Skeletal muscle tissue (tissue), 4 donors: ENCODE results near the gene EIF4G3. TPM values are rescaled to one million over a fixed set of nuclear protein-coding genes. Genes with fewer than 3 reads are reported as not detected.
"Not testable (repeated sequence)": the region's sequence is repeated elsewhere in the genome, so short reads cannot be mapped to it uniquely, and the experiment has no call there.

Source experiments
- H3K27ac ChIP-seq: one replicate; pipeline ENCODE4 v1.7.0; 2013; ENCODE audit warnings: mild to moderate bottlenecking, low read depth, low read length, inconsistent platforms
- H3K27me3 ChIP-seq, 3 donors: one replicate each; pipeline ENCODE4 v1.7.0; 2013; ENCODE audit warnings: low read length in 3 of 3; ENCODE audit not compliant: control insufficient read depth in 3 of 3, insufficient read depth in 3 of 3
- H3K36me3 ChIP-seq, 3 donors: one replicate each; pipeline ENCODE4 v1.7.0; 2013; ENCODE audit warnings: low read length in 3 of 3; ENCODE audit not compliant: control insufficient read depth in 3 of 3, insufficient read depth in 3 of 3
- H3K4me1 ChIP-seq, 3 donors: one replicate each; pipeline ENCODE4 v1.7.0; 2013; ENCODE audit warnings: low read length in 3 of 3, mild to moderate bottlenecking in 3 of 3; ENCODE audit not compliant: control insufficient read depth in 3 of 3, insufficient read depth in 3 of 3
- H3K4me3 ChIP-seq, 3 donors: one replicate each; pipeline ENCODE4 v1.7.0; 2013; ENCODE audit warnings: low read length in 3 of 3
- H3K9ac ChIP-seq, 3 donors: one replicate each; pipeline ENCODE4 v1.7.0; 2013; ENCODE audit warnings: low read length in 3 of 3, mild to moderate bottlenecking in 3 of 3, moderate library complexity in 2 of 3, low read depth in 1 of 3
- H3K9me3 ChIP-seq, 3 donors: one replicate each; pipeline ENCODE4 v1.7.0; 2013; ENCODE audit warnings: low read length in 3 of 3; ENCODE audit not compliant: control insufficient read depth in 3 of 3
- total RNA-seq: library from RNA; depleted of rRNA; stranded (reverse); fragments of >200 nt; gene quantifications from one replicate; pipeline ENCODE4 v1.2.3, GENCODE V29; 2014
- donor health status: Osteomylitis.

The EIF4G3 gene
- total RNA-seq, 1 donor from 2014 or later = 23.5 TPM

- Histone ChIP-seq H3K9ac (no peak overlapping the region), H3K4me1 (peaks cover 0 to 3% (median 0%) of the 10 kb centered on the region in 3 donors), H3K9me3 (no peaks in the 10 kb centered on the region), H3K4me3 (no peak overlapping the region), H3K36me3 (no peaks in the 10 kb centered on the region), H3K27me3 (no peaks in the 10 kb centered on the region), H3K27ac (no peak overlapping the region)
These were observed 110.8 kb downstream of the EIF4G3 start for GRCh38 chr1:21065851-21066250.

GRCh38 chr1:21064057-21064456 lies 112.6 kb downstream of the EIF4G3 start:
- Histone ChIP-seq H3K9ac (no peak overlapping the region), H3K27ac (no peak overlapping the region)

GRCh38 chr1:21060523-21060922 lies 116.2 kb downstream of the EIF4G3 start:
- peaks cover 0 to 4% (median 3%) of the 10 kb centered on the region in 3 donors for H3K4me1 ChIP-seq
- no peak overlapping the region for H3K4me3 ChIP-seq
- no peak overlapping the region for H3K27ac ChIP-seq
- H3K9ac ChIP-seq = peak overlapping the region in 1 of 3 donors; percentile 26
- H3K27me3 ChIP-seq = no peaks in the 10 kb centered on the region
- H3K36me3 ChIP-seq = no peaks in the 10 kb centered on the region
- H3K9me3 ChIP-seq = no peaks in the 10 kb centered on the region

More at GRCh38 chr1:21064057-21064456, 112.6 kb downstream of the EIF4G3 start:
- Histone ChIP-seq H3K27me3 (no peaks in the 10 kb centered on the region), H3K9me3 (no peaks in the 10 kb centered on the region), H3K4me1 (peaks cover under 1 to 4% (median 3%) of the 10 kb centered on the region in 3 donors), H3K36me3 (no peaks in the 10 kb centered on the region), H3K4me3 (no peak overlapping the region)

GRCh38 chr1:21059021-21059420 lies 117.7 kb downstream of the EIF4G3 start:
- Histone ChIP-seq H3K27ac (no peak overlapping the region), H3K9ac (no peak overlapping the region), H3K9me3 (no peaks in the 10 kb centered on the region), H3K27me3 (no peaks in the 10 kb centered on the region), H3K4me3 (no peak overlapping the region), H3K4me1 (peaks cover 0 to 4% (median 3%) of the 10 kb centered on the region in 3 donors), H3K36me3 (no peaks in the 10 kb centered on the region)

- no peaks in the 10 kb centered on the region for H3K36me3 ChIP-seq
- no peaks in the 10 kb centered on the region for H3K9me3 ChIP-seq
- H3K9ac ChIP-seq = no peak overlapping the region
- no peak overlapping the region for H3K4me3 ChIP-seq
- peaks cover 0 to 4% (median 3%) of the 10 kb centered on the region in 3 donors for H3K4me1 ChIP-seq
- no peaks in the 10 kb centered on the region for H3K27me3 ChIP-seq
- no peak overlapping the region for H3K27ac ChIP-seq
These were observed 118.5 kb downstream of the EIF4G3 start for GRCh38 chr1:21058035-21058793.

- not testable (repeated sequence) for H3K36me3 ChIP-seq, H3K4me1 ChIP-seq, H3K9ac ChIP-seq, H3K27me3 ChIP-seq, H3K9me3 ChIP-seq, H3K27ac ChIP-seq, H3K4me3 ChIP-seq
These were observed 123.3 kb downstream of the EIF4G3 start for GRCh38 chr1:21053189-21053928.

GRCh38 chr1:21052034-21052433 lies 124.7 kb downstream of the EIF4G3 start:
- Histone ChIP-seq H3K4me3 (no peak overlapping the region), H3K4me1 (no peaks in the 10 kb centered on the region), H3K9me3 (no peaks in the 10 kb centered on the region), H3K36me3 (no peaks in the 10 kb centered on the region), H3K9ac (no peak overlapping the region), H3K27me3 (no peaks in the 10 kb centered on the region), H3K27ac (no peak overlapping the region)

GRCh38 chr1:21051177-21051825 lies 125.4 kb downstream of the EIF4G3 start:
- Histone ChIP-seq H3K9me3 (no peaks in the 10 kb centered on the region), H3K9ac (no peak overlapping the region), H3K36me3 (no peaks in the 10 kb centered on the region), H3K27me3 (no peaks in the 10 kb centered on the region), H3K27ac (no peak overlapping the region), H3K4me3 (no peak overlapping the region), H3K4me1 (no peaks in the 10 kb centered on the region)

- Histone ChIP-seq H3K4me3 (no peak overlapping the region), H3K27ac (no peak overlapping the region), H3K36me3 (no peaks in the 10 kb centered on the region), H3K4me1 (peaks cover 0 to 3% (median 0%) of the 10 kb centered on the region in 3 donors), H3K9ac (no peak overlapping the region), H3K27me3 (no peaks in the 10 kb centered on the region), H3K9me3 (no peaks in the 10 kb centered on the region)
These were observed 126.7 kb downstream of the EIF4G3 start for GRCh38 chr1:21050031-21050430.

- H3K36me3 ChIP-seq = no peaks in the 10 kb centered on the region
- no peak overlapping the region for H3K4me3 ChIP-seq
- H3K9ac ChIP-seq = no peak overlapping the region
- H3K27ac ChIP-seq = no peak overlapping the region
- no peaks in the 10 kb centered on the region for H3K9me3 ChIP-seq
- no peaks in the 10 kb centered on the region for H3K27me3 ChIP-seq
- peaks cover 0 to 3% (median 3%) of the 10 kb centered on the region in 3 donors for H3K4me1 ChIP-seq
These were observed 128.2 kb downstream of the EIF4G3 start for GRCh38 chr1:21048462-21048861.
